Mesothelial cell of epicardium (in vitro differentiated cells): ENCODE measurements around the gene ADARB2. TPM values are rescaled to one million over a fixed set of nuclear protein-coding genes. Genes with fewer than 3 reads are reported as not detected.

Source experiments
- DNase-seq, 2 experiments: peaks; one replicate each; pipeline ENCODE4 v3.0.0; 2021; ENCODE audit warnings: low spot score in 2 of 2; ENCODE audit not compliant: unreplicated experiment in 2 of 2
- H3K27ac Mint-ChIP-seq: 2 replicates; pipeline ENCODE4 v1.8.0; 2021; ENCODE audit warnings: mixed read lengths
- H3K27me3 Mint-ChIP-seq: 2 replicates; pipeline ENCODE4 v1.8.0; 2021; ENCODE audit warnings: low read depth, mixed read lengths
- H3K36me3 Mint-ChIP-seq: 2 replicates; pipeline ENCODE4 v1.8.0; 2021; ENCODE audit warnings: mixed read lengths
- H3K4me1 Mint-ChIP-seq: 2 replicates; pipeline ENCODE4 v1.8.0; 2021; ENCODE audit warnings: mixed read lengths
- H3K4me3 Mint-ChIP-seq: 2 replicates; pipeline ENCODE4 v1.8.0; 2021; ENCODE audit warnings: mild to moderate bottlenecking, moderate library complexity, mixed read lengths
- H3K9me3 Mint-ChIP-seq: 2 replicates; pipeline ENCODE4 v1.8.0; 2021; ENCODE audit warnings: mixed read lengths
- total RNA-seq: library from RNA; stranded (reverse); gene quantifications from 3 replicates; pipeline ENCODE4 v1.2.1, GENCODE V29; 2021
- TF ChIP-seq, protein P1 (sequence below): fragments of 200-600 bp; sonication (generic); IDR thresholded peaks from one replicate; pipeline ENCODE4 v1.5.0; 2021; ENCODE audit warnings: antibody characterized with exemption; ENCODE audit not compliant: unreplicated experiment

Gene ADARB2
- total RNA-seq, 1 donor from 2014 or later, result 0.38 TPM

DNA sequence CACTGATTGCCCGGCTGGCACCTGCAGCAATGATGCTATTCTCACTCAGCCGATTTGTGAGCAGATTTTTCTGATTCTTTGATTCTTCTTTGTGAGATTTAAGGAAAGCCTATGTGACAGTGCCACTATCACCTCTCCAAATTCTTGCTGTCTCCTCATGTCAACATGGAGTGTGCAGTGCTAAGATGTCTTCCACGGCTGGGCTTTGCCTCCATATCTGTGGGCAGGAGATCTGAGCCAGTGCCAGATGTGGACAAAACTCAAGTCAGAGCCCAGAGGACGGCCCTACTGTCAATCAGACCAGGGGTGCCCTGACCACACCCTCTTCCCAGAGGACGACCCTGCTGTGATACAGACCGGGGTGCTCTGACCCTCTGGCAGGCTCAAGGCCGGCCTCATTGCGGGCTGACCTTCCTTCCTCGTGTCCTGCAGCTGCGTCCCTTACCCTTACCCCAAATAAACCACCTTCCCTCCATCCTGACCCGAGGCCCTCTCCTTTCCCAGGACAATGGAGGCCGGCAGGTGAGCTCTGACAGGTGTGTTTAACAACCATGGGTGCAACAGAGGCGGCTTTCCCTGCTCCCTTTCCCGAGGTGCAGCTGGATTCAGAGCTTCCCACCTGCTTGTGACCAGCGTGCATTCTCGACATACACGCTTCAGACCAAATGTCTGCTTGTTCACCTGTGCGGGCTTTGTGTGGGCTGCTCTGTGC, 221.4 kb downstream of the ADARB2 start:
- H3K27me3 Mint-ChIP-seq, result peaks cover 19% of the 10 kb centered on the region
- no peaks in the 10 kb centered on the region for H3K36me3 Mint-ChIP-seq
- H3K27ac Mint-ChIP-seq, result no peak overlapping the region
- TF ChIP-seq, protein P1, sequence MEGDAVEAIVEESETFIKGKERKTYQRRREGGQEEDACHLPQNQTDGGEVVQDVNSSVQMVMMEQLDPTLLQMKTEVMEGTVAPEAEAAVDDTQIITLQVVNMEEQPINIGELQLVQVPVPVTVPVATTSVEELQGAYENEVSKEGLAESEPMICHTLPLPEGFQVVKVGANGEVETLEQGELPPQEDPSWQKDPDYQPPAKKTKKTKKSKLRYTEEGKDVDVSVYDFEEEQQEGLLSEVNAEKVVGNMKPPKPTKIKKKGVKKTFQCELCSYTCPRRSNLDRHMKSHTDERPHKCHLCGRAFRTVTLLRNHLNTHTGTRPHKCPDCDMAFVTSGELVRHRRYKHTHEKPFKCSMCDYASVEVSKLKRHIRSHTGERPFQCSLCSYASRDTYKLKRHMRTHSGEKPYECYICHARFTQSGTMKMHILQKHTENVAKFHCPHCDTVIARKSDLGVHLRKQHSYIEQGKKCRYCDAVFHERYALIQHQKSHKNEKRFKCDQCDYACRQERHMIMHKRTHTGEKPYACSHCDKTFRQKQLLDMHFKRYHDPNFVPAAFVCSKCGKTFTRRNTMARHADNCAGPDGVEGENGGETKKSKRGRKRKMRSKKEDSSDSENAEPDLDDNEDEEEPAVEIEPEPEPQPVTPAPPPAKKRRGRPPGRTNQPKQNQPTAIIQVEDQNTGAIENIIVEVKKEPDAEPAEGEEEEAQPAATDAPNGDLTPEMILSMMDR, result no peak
- no peak overlapping the region for H3K4me3 Mint-ChIP-seq
- DNase-seq, result no peak
- no peaks in the 10 kb centered on the region for H3K4me1 Mint-ChIP-seq
- peaks cover 4% of the 10 kb centered on the region for H3K9me3 Mint-ChIP-seq

DNA sequence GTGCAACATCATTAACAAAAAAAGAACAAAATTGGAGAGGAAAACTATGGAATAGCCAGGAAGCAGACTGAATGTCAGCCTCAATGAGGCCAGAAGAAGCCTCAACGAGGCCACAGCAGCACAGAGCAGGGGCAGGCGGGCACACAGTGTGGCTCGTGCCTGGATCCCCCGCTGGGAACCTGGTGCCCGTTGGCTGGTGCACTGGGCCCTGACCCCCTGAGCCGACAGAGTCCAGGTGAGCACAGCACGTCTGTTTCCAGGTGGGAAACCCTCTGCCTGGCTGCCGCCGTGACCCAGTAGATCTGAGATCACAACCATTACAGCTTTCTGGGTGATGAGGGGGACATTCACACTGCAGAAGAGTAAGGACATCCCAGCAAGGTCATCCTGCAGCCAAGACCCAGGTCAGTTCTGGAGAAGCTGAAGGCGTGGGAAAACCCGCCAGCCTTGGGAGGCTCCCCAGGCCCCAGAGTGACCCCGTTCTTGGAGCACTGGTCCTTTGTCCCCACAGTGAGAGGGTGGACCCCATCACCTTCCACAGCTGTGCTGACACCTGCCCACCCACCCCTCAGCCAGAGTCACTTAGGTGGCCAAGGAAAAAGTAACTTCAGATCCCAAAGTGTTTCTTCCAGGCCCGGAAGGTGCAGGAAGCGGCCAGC, 222.1 kb downstream of the ADARB2 start:
- TF ChIP-seq, protein P1, result no peak
- Mint-ChIP-seq H3K4me3 (no peak overlapping the region), H3K27ac (no peak overlapping the region), H3K27me3 (peaks cover 19% of the 10 kb centered on the region), H3K9me3 (peaks cover 4% of the 10 kb centered on the region), H3K4me1 (no peaks in the 10 kb centered on the region), H3K36me3 (no peaks in the 10 kb centered on the region)
- DNase-seq, result no peak

DNA sequence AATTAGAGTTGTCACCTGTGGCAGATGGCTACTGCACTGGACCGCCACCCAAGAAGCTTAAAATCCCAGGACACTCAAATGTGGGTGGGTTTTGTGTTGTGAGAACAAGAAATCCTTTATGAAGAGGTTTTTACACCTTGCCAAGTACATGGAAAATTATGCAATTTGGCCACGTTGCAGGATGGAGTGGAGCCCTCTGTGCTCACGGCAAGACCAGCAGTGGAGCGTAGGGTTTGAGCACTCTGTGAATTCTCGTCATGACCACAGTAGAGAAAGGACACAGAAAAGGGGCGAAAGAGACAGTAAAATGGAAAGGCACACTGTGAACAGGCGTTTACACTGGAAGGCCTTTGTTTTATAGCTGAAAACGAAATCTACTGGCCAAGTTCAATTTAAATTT, 222.6 kb downstream of the ADARB2 start:
- Mint-ChIP-seq H3K36me3 (no peaks in the 10 kb centered on the region), H3K4me1 (no peaks in the 10 kb centered on the region), H3K27me3 (peaks cover 17% of the 10 kb centered on the region), H3K9me3 (peaks cover 4% of the 10 kb centered on the region), H3K4me3 (no peak overlapping the region), H3K27ac (no peak overlapping the region)
- TF ChIP-seq, protein P1, result no peak
- no peak for DNase-seq

DNA sequence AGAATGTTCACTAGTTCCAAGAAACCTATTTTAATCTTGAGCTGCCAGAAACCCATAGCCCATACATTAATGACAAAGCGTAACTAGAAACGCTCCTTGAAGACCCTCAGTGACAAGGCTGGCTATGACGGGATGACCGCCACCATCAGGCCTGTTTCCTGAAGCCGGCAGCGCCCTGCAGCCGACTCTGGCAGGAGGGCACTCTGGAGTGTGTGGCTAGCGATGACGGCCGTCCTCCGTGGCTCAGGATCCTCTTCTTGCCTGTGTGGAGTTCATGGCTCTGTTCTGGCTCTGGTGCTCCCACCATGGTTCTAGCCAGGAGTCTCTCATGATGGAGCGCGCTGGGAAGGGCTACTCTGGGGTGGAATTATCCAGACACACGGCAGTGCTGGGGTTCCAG, 224.1 kb downstream of the ADARB2 start:
- no peak overlapping the region for H3K27ac Mint-ChIP-seq
- peaks cover 4% of the 10 kb centered on the region for H3K9me3 Mint-ChIP-seq
- H3K4me3 Mint-ChIP-seq, result no peak overlapping the region
- H3K4me1 Mint-ChIP-seq, result no peaks in the 10 kb centered on the region
- TF ChIP-seq, protein P1, result no peak
- H3K36me3 Mint-ChIP-seq, result no peaks in the 10 kb centered on the region
- DNase-seq, result no peak
- peaks cover 15% of the 10 kb centered on the region for H3K27me3 Mint-ChIP-seq

DNA sequence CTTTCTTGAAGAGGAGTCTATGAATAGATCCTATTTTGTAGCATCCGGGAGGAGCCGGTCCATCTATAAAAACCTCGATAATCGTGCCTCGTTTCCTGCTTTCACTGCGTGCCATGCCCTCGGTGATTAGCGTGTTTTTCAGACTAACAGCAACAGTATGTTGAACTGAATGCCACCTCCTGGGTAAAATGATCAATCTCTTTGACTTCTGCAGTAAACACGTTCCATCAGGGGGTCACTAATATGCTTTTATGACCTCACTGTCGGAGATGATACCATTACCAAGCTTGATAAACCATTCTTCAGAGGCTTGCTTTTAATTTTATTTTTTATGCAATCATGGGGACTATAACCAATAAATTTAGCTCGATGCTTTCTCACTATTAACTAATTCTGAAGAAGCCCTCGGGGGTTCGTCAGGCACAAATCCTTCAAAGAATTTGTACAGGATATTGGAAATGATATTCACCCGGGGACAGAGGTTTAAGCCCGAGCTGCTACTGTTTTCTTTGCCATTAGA, 228.3 kb downstream of the ADARB2 start:
- Mint-ChIP-seq H3K4me1 (peaks cover 4% of the 10 kb centered on the region), H3K4me3 (no peak overlapping the region), H3K27ac (no peak overlapping the region), H3K9me3 (peaks cover 4% of the 10 kb centered on the region), H3K36me3 (no peaks in the 10 kb centered on the region), H3K27me3 (peaks cover 4% of the 10 kb centered on the region)
- TF ChIP-seq, protein P1, result no peak
- no peak for DNase-seq
